Panc1 (cell line): ENCODE measurements around the gene ZNF135.

ENCODE experiments used
- CTCF ChIP-seq: fragments of 450-650 bp; IDR thresholded peaks from 2 replicates; pipeline ENCODE4 v1.5.1; 2017; ENCODE audit warnings: mild to moderate bottlenecking
- POLR2AphosphoS5 ChIP-seq: IDR thresholded peaks from 2 replicates; pipeline ENCODE4 v1.6.1; 2012; ENCODE audit warnings: mild to moderate bottlenecking, low read depth, low read length, moderate library complexity
- TCF7L2 ChIP-seq: IDR thresholded peaks from 2 replicates; pipeline ENCODE4 v1.6.1; 2011; ENCODE audit warnings: mild to moderate bottlenecking, low read depth, low read length, inconsistent platforms

- TF ChIP-seq CTCF (no peak), TCF7L2 (no peak), POLR2AphosphoS5 (no peak)
Measured at GRCh38 chr19:58009301-58009665, 49.8 kb upstream of the ZNF135 start.
